Activated CD8-positive, alpha-beta T cell treated with anti-CD3 and anti-CD28 coated beads for 36 hours (primary cell): ENCODE measurements around the gene TMSB10. TPM values are rescaled to one million over a fixed set of nuclear protein-coding genes. Genes with fewer than 3 reads are reported as not detected.

ENCODE experiments used
- ATAC-seq: fragments of 200-7000 bp; cut with Tn5 transposase; one replicate; pipeline ENCODE4 v1.10.0; 2021; ENCODE audit warnings: mild to moderate bottlenecking, moderate library complexity
- CTCF ChIA-PET: fragments of 350-600 bp; sonication (Branson Sonifier 250); formaldehyde crosslinking; loops from one replicate; lab custom pipeline; 2021; ENCODE audit warnings: antibody characterized with exemption; lab: Charles Lee
- POLR2A ChIA-PET: fragments of 350-600 bp; sonication (Branson Sonifier 250); formaldehyde crosslinking; loops from one replicate; lab custom pipeline; 2021; ENCODE audit warnings: antibody characterized with exemption; lab: Charles Lee
- DNase-seq: peaks from one replicate; pipeline ENCODE4 v3.0.0-alpha.2; 2020
- H3K27ac Mint-ChIP-seq: one replicate; pipeline ENCODE4 v1.8.0; 2021; ENCODE audit warnings: mild to moderate bottlenecking, mixed read lengths
- H3K27me3 Mint-ChIP-seq: one replicate; pipeline ENCODE4 v1.8.0; 2021; ENCODE audit warnings: mixed read lengths
- H3K36me3 Mint-ChIP-seq: one replicate; pipeline ENCODE4 v1.8.0; 2021; ENCODE audit warnings: low read depth, mixed read lengths
- H3K4me1 Mint-ChIP-seq: one replicate; pipeline ENCODE4 v1.8.0; 2021; ENCODE audit warnings: low read depth, mixed read lengths
- H3K4me3 Mint-ChIP-seq: one replicate; pipeline ENCODE4 v1.8.0; 2021; ENCODE audit warnings: mild to moderate bottlenecking, moderate library complexity, mixed read lengths
- H3K9me3 Mint-ChIP-seq: one replicate; pipeline ENCODE4 v1.8.0; 2021; ENCODE audit warnings: mixed read lengths
- intact Hi-C: fragments of 100-400 bp; cut with micrococcal nuclease; formaldehyde crosslinking; loops from one replicate; pipeline ENCODE4 v1.10.0; 2022
- total RNA-seq, 2 experiments: library from RNA; stranded (reverse); gene quantifications; one replicate each; pipeline ENCODE4 v1.2.3, GENCODE V29; 2021
- TF ChIP-seq, protein P1 (sequence below): fragments of 200-600 bp; IDR thresholded peaks from one replicate; pipeline ENCODE4 v1.8.0; 2022; ENCODE audit warnings: antibody characterized with exemption, mild to moderate bottlenecking

The TMSB10 gene
- total RNA-seq, 2 experiments from 2014 or later: 2,035 to 2,060 TPM

DNA sequence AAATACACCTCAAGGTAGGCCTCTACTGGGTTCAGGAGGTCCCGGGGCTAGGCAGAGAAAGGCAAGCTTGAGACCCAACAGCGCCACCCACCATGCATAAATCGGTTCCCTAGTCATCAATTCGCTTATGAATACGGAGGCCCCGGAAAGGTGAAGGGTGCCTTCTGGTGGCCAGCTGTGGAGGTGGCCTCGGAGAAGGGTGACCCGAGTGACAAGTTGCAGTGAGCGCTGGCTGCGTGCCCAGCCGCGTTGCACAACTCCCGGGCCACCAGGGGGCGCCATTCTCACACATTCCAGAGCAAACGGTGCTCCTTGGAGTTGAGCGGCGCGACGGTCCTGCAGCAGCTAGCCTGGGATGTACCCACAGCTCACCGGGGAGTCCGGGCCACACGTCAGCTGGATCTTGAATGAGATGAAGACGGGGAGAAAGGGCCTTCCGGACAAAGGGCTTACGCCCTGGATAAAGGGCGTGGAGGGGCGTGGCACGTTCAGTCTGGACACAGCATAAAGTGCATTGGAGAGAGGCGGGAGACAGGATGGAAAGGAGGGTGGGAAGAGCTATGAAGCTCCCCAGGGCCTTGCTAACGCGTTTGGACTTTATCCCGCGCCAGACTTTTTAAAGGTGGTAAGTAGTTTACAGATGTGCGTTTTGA, 20.4 kb downstream of the TMSB10 start:
- peak; percentile 100 for DNase-seq
- Mint-ChIP-seq H3K9me3 (no peaks in the 10 kb centered on the region), H3K27me3 (no peaks in the 10 kb centered on the region), H3K4me1 (peaks cover 37% of the 10 kb centered on the region), H3K36me3 (peaks cover 5% of the 10 kb centered on the region), H3K4me3 (peak overlapping the region; percentile 91), H3K27ac (peak overlapping the region; percentile 84)
- peak; percentile 81 for ATAC-seq
- TF ChIP-seq, protein P1, sequence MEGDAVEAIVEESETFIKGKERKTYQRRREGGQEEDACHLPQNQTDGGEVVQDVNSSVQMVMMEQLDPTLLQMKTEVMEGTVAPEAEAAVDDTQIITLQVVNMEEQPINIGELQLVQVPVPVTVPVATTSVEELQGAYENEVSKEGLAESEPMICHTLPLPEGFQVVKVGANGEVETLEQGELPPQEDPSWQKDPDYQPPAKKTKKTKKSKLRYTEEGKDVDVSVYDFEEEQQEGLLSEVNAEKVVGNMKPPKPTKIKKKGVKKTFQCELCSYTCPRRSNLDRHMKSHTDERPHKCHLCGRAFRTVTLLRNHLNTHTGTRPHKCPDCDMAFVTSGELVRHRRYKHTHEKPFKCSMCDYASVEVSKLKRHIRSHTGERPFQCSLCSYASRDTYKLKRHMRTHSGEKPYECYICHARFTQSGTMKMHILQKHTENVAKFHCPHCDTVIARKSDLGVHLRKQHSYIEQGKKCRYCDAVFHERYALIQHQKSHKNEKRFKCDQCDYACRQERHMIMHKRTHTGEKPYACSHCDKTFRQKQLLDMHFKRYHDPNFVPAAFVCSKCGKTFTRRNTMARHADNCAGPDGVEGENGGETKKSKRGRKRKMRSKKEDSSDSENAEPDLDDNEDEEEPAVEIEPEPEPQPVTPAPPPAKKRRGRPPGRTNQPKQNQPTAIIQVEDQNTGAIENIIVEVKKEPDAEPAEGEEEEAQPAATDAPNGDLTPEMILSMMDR: peak; percentile 99
- intact Hi-C loops: loop anchor here (1.0 to 2.0 kb wide), 5 partner anchors 17 to 431 kb away; no protein-coding TSS in a partner anchor
- POLR2A ChIA-PET: interaction anchor here (0.8 to 10.8 kb wide), 25 partner anchors 10 to 432 kb away, joined by 3 to 170 read pairs (median 5); partner anchors contain the start of genes TMSB10 and TRABD2A
- CTCF ChIA-PET: interaction anchor here (0.6 to 3.1 kb wide), 99 partner anchors 8 to 467 kb away, joined by 3 to 88 read pairs (median 5); partner anchors contain the start of genes KCMF1, SUCLG1, TMSB10 and TRABD2A

DNA sequence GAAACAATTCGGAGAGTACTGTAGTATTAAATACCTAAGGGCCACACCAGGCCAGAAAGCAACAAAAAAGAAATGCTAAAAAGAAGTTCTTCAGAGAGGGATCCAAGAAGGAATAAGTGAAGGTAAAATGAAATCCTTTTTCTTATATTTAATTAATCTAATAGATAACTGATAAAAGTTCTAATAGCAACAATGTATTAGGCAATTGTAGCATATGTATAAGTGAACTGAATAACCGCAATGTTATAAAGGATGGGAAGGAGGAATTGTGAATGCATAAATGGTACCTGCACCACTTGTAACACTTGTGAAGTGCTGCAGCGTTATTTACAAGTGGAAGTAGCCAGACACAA, 21.8 kb downstream of the TMSB10 start:
- DNase-seq (no peak), ATAC-seq (no peak)
- Mint-ChIP-seq H3K4me3 (peak overlapping the region; percentile 91), H3K27ac (peak overlapping the region; percentile 84), H3K9me3 (no peaks in the 10 kb centered on the region), H3K36me3 (peaks cover 11% of the 10 kb centered on the region), H3K4me1 (peaks cover 44% of the 10 kb centered on the region), H3K27me3 (no peaks in the 10 kb centered on the region)
- intact Hi-C loops: loop anchor here (1.0 to 2.0 kb wide), 3 partner anchors 11 to 432 kb away; no protein-coding TSS in a partner anchor
- ChIA-PET CTCF (interaction anchor here (0.9 to 2.8 kb wide), 9 partner anchors 19 to 120 kb away, joined by 4 to 60 read pairs (median 5); no protein-coding TSS in a partner anchor), POLR2A (interaction anchor here (1.2 to 2.0 kb wide), 3 partner anchors 12 to 467 kb away, joined by 3 to 21 read pairs (median 6); no protein-coding TSS in a partner anchor)
- TF ChIP-seq, protein P1: no peak

DNA sequence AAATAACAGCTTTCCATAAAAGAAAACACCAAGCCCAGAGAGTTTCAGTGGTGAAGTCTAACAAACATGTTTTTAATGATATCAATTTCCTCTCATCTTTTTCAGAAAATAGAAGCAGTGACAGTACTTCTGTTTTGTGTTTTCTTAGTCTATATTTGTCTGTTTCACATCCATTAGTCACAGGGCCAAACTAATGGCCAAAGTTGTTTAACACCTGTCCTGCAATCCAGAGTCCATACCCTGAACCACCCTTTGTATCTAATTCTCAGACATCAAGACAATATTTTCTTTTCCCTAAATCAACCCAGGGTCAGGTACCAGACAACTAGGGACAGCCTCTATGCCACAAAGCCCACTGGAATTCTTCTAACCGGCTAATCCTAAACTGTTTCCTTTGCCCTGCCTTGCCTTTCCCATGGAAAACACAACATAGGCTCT, 25.9 kb downstream of the TMSB10 start:
- intact Hi-C loops: no loop called here
- TF ChIP-seq, protein P1: no peak
- no peaks in the 10 kb centered on the region for H3K27me3 Mint-ChIP-seq
- peaks cover 14% of the 10 kb centered on the region for H3K36me3 Mint-ChIP-seq
- peaks cover 30% of the 10 kb centered on the region for H3K4me1 Mint-ChIP-seq
- no peaks in the 10 kb centered on the region for H3K9me3 Mint-ChIP-seq
- no peak for DNase-seq
- POLR2A ChIA-PET: interaction anchor here (0.5 to 0.9 kb wide), 2 partner anchors 24 to 193 kb away, joined by 3 read pairs; no protein-coding TSS in a partner anchor
- CTCF ChIA-PET: interaction anchor here (0.9 kb wide), 1 partner anchor 84 kb away, joined by 4 read pairs; no protein-coding TSS in a partner anchor
- H3K27ac Mint-ChIP-seq: no peak overlapping the region
- H3K4me3 Mint-ChIP-seq: no peak overlapping the region
- ATAC-seq: no peak

DNA sequence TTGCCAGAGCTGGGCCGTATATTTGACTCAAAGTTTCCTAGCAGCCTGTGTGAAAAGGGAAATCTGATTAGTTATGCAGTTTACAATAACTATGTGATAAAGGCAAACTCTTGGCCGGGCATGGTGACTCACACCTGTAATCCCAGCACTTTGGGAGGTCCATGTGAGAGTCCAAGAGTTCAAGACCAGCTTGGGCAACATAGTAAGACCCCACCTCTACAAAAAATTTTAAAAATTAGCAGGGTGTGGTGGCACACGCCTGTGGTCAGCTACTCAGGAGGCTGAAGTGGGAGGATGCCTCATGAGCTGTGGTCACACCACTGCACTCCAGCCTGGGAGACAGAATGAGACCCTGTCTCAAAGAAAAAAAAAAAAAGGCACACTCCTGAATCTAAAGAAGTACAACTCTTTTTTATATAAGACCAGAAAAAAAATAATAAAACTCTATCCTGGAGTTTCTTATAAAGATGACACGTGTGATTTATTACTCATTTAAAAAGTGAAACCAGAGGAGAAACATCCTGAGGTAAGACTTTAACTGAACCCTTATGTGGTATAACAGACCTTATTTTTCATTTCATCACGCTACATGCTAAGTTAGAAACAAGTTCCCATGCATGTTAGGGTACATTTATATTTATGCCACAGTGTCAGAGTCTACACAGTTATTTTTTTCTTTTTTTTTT, 32.9 kb downstream of the TMSB10 start:
- H3K4me1 Mint-ChIP-seq: peaks cover 62% of the 10 kb centered on the region
- DNase-seq: peak; percentile 79
- H3K9me3 Mint-ChIP-seq: peaks cover 7% of the 10 kb centered on the region
- POLR2A ChIA-PET: interaction anchor here (0.7 to 6.1 kb wide), 10 partner anchors 8 to 506 kb away, joined by 3 to 45 read pairs (median 6); partner anchors contain the start of genes KCMF1 and TMSB10
- peak overlapping the region; percentile 63 for H3K4me3 Mint-ChIP-seq
- peak overlapping the region; percentile 94 for H3K27ac Mint-ChIP-seq
- intact Hi-C loops: loop anchor here (1.0 to 5.0 kb wide), 4 partner anchors 11 to 72 kb away; partner anchors contain the start of gene KCMF1
- H3K27me3 Mint-ChIP-seq: no peaks in the 10 kb centered on the region
- peaks cover 25% of the 10 kb centered on the region for H3K36me3 Mint-ChIP-seq
- TF ChIP-seq, protein P1: no peak
- CTCF ChIA-PET: interaction anchor here (0.7 to 8.5 kb wide), 9 partner anchors 13 to 97 kb away, joined by 3 to 88 read pairs (median 3); no protein-coding TSS in a partner anchor
- peak; percentile 32 for ATAC-seq
